Endometrial microvascular endothelial cells (primary cell): ENCODE measurements around the gene PPP1R7. TPM values are rescaled to one million over a fixed set of nuclear protein-coding genes. Genes with fewer than 3 reads are reported as not detected.

Source experiments
- in situ Hi-C: cut with HindIII; loops from 2 replicates; pipeline ENCODE4 v1.10.0; 2017; ENCODE audit warnings: low sequenced_read_pairs, low pct_unique_long_range_greater_than_20kb; ENCODE audit errors: inconsistent ontology term
- total RNA-seq: library from RNA; depleted of rRNA; stranded (reverse); fragments of >200 nt; gene quantifications from one replicate; pipeline ENCODE4 v1.2.3, GENCODE V29; 2015; ENCODE audit errors: inconsistent ontology term

PPP1R7 gene
- total RNA-seq, 1 donor from 2014 or later = 83.4 TPM

DNA sequence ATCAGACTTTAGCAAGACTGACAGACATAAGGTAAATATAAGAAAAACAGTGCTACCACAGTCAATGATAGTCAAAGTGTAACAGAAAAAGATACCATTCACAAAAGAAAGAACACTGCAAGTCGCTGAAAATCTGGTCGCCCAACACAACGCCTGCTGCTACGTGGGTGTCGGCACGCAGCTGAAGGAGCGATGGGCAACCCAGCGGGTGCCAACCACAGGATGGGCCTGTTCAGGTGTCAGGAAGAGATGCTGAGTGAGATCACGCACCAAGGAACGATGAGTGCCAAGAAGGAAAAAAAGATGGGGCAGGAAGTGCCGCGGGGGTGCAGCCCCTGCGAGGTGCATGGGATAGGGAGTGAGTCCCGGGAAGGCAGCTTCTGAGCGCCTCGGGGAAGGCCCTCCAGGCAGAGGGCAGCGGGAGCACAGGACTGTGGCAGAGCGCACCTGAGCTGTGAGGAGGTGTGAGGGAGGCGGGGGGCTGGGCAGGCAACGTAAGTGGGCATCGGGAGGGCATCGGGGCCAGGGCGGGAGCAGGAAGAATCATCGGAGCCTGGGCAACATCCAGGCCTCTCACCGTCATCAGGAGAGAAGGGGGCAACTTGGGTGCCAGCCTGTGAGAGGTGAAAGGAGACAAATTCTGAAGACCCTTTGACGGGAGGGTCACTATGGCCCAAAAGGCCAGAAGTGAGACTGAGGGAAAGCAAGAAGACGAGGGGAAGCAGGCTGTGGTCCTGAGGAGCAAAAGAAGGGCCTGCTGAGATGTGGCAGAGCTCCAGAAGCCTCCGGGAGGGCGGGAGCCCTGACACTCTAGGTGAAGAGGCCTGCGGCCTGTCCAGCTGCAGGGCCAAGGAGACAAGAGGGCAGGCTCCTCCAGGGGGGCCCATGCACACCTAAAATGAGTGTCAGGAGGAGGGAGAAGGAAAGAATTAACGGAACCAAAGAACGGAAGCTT, 33.4 kb upstream of the PPP1R7 start:
- in situ Hi-C loops = no loop called here

DNA sequence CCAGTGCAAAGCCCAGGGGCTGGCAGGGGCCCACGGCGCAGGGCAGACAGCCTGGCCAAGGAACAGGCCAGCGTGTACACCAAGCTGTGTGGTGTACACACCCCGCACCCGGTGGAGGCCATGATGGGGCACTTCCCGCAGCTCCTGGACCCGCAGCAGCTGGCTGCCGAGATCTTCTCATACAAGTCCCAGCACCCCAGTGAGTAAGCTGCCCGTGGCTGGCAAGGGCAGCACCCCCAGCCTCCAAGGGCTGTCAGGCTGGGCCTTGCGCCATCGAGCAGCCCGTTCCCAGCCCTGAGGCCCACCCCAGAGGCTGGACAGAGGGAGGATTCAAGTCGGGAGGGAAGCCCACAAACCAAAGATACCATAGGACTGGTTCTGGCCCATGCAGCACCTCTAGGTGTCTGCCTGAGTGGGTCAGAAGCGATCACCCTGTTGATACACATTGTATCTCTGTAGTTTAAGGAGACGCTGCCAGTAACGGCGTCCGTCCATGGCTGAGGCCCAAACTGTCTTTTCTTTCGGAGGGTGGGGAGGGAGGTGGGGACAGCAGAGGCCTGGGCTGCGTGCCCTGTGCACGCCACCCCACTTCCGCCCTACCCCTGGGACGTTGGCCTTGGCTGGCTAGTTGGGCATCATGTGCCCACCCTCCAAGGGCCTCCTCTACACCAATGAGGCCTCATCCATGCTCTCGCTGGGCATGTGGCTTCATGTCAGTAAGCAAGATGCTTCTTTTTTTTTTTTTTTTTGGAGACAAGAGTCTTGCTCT, 31.3 kb upstream of the PPP1R7 start:
- in situ Hi-C loops = no loop called here

DNA sequence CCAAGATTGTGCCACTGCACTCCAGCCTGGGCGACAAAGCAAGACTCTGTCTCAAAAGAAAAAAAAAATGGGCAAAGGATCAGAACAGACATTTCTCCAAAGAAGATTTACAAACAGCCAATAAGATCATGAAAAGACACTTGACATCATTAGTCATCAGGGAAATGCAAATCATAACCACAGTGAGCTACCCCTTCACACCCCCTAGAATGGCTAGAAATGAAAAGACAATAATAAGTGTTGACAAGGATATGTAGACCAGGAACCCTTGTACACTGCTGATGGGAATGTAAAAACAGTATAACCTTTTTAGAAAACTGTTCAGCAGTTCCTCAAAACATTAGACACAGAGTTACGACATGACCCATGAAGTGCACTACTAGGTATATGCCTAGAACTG, 29.8 kb upstream of the PPP1R7 start:
- in situ Hi-C loops = no loop called here

DNA sequence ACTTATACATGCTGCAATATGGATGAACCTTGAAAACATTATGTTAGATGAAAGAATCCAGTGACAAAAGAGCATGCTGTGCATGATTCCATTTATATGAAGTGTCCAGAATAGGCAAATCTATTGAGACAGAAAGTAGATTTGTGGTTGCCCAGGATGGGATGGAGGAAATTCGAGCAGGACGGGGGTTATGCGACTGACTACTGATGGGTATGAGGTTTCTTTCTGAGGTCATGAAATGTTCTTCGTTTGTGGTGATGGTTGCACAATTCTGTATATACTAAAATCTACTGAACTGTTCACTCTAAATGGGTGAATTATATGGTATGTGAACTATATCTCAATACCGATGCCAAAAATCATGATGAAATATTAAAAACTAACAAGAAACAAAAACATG, 29.3 kb upstream of the PPP1R7 start:
- in situ Hi-C loops = no loop called here

DNA sequence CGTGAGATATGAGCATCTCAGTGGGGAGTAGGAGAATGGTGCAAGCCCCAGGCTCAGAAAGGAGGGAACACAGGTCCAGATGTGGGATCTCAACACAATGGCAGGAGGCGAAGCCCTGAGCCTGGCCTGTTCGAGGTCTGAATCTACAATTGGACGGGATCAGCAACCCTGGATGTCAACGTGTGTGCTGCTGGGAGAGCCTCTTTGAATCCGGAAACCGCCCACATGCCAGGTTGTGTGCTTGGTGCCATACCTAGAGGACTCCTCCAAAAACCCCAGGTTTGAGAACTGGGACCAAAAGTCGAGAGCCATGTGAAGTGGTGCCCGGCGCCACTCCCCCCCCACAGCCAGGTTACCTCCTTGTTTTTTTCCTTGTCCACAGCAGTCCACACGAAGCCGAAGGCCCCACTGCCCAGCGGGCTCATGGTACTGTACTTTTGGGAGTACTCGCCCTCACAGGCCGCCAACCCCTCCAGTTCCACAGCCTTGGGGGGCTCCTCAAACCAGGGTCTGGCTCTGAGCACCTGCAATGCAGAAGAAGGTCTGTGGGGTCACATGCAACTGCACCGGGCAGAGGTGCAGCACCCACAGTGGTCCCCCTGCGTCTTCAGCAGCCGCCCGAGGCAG, 27.8 kb upstream of the PPP1R7 start:
- in situ Hi-C loops = no loop called here

DNA sequence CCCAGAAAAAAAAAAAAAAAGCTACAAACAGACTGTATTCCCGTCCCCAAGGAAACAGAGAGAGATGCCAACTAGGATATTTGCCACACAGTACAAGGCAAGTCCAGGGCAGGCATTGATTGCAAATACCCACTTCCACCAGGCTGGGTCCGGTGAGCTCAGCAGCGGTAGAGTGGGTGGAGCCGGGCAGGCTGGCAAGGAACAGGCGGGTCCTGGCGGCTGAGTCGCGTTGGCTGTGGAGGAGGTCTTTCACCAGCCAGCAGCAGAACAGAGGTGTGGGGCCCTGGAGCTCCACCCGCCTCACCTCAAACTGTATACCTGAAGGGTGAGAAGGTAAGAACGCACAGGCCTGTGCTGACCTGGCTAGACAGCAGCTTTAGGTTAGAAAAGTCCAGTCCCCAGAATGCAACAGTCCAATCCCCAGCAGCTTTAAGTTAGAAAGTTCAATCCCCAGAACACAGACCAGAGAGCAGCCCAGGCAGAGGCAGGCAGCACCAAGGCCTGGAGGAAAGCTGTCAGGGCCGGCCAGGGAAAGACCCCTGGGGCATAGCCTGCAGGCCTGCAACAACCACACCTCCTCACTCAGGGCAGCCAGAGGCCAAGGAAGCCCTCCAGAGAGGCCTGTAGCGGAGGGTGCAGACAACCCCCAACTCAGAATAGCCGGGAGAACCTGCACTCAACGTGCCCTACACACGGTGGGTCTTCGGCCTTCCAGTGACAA, 26.3 kb upstream of the PPP1R7 start:
- in situ Hi-C loops = no loop called here

DNA sequence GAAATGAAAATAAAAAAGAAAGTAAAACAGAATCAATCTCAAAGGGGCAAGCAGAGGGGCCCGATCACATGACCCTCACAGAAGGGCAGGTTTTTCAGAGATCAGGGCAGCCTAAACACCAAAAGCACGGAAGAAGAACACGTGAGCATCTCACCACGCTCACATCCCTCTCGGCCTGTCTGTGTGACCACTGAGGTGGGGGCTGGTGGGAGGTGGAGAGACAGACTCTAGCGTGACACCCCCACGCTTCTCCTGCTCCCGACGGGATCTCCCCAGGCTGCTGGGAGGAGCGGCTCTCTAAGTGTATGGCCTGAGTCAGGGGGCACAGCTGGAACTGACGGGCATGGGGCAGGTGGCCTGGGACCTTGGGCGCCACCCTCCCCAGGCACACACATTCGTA, 24.6 kb upstream of the PPP1R7 start:
- in situ Hi-C loops = no loop called here

DNA sequence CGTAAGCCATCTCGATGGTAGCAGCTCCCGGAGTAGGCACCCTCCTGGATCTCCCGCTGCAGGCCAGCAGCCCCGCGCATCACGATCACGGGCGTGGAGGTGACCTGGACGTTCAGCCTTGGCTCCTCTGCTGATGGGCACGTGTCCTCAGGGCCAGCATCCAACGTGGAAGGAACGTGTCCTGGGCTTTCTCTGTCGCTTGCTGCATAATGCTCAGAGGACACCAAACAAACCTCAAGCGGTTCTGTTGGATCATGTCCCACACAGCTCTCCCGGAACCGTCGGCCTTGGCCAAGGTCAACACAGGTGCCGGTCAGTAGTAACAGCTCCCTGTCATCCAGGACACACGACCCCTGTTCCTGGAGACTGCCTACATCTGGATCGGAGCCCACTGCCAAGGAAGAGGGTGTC, 24.1 kb upstream of the PPP1R7 start:
- in situ Hi-C loops = no loop called here

DNA sequence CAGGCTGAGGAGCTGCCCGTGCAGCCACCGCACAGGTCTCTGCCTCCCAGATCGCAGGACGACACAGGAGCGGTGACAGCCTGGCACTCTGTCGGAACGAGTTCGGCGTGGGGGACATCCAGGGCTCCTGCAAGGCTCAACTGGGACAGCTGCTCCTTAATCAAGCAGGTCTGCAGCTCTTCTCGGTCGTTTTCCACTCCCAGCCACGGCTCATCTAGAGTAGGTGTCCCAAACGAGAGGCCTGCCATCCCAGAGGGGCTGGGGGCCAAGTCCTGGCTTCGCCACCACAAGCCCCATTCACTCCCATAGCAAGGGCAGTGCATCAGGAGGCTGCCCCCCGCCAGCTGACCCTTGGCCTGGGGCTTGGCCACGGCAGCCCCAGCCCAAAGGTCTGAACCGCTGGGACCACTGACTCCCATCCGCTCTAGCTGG, 23.5 kb upstream of the PPP1R7 start:
- in situ Hi-C loops = no loop called here

DNA sequence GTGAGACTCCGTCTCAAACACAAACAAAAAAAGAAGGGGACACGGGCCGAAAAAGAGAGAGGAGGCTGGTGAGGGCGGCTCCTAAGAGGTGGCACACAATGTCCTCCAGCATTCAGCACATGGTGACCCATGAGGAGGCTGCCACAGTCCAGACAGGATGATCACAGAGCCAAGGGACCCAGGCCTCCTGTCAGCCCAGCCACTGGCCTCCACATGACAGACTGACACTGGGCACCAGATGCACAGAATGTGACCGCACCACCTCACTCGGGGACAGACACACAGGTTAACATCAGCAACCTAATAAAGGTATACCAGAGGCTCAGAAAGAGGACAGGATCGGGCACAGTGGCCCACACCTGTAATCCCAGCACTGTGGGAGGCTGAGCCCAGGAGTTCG, 22.0 kb upstream of the PPP1R7 start:
- in situ Hi-C loops = no loop called here

DNA sequence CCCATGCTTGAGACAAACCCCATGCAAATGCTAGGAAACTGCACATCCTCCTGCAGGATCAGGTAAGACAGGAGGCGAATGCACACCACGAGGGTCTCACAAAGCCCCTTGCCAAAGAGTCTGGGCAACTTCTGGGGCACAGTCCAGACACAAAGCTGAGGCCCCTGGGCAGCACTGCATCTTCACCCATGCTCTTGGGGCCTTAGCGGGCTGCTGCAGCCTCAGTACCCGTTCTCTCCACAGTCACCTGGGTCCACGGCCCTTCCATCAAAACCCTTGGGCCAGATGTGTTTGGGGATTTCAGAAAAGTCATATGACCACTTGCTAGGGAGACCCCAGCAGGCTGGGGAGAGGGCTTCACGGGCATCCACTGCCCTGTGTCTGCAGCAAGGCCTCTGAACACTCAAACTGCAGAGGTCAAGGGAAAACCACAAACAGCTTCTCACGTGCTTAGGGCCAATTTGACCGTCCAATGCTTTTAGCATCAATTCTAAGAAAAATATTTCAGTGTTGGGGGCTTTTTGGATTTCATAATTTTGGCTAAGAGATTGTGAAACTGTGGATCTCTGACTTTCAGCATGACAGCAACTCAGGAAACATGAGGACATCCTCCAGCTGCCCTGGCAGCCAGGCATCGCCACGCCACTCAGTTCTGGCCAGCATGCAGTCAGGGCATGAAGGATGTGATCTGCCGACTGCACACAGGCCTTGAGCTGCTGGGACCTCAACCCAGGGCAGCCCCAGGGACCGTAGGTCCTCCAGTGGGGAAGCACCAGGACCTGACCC, 21.0 kb upstream of the PPP1R7 start:
- in situ Hi-C loops = no loop called here

DNA sequence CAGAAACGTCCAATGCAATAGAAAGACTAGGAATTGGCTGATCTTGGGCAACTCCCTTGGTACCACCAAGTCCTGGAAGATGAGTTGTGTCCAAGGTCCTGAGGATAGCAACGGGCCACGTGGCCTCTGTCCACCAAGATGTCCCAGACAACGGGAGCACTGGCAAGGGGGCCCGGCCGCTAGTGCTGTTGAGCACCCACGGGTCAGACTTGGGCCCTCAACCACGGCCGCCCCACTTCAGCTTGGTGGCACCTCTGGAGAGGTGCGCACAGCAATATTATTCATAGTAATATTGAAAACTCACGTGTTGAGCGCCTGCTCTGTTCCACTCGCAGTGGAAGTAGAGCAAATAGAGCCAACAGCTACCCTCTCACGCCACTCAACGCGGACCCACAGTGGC, 20.0 kb upstream of the PPP1R7 start:
- in situ Hi-C loops = no loop called here

DNA sequence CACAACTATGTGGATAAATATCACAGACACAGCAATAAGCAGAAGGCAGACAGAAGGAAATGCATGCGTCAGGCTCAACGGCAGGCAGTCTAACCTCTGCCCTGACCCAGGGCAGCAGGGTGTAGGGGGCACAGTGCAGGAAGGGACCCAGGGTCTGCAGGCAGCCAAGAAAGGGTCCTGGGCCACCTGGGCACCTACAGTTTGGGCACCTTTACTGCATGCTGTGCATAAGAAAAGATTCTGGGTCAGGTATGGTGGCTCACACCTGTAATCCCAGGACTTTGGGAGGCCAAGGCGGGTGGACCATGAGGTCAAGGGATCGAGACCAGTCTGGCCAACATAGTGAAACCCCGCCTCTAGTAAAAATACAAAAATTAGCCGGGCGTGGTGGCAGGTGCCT, 18.7 kb upstream of the PPP1R7 start:
- in situ Hi-C loops = no loop called here

DNA sequence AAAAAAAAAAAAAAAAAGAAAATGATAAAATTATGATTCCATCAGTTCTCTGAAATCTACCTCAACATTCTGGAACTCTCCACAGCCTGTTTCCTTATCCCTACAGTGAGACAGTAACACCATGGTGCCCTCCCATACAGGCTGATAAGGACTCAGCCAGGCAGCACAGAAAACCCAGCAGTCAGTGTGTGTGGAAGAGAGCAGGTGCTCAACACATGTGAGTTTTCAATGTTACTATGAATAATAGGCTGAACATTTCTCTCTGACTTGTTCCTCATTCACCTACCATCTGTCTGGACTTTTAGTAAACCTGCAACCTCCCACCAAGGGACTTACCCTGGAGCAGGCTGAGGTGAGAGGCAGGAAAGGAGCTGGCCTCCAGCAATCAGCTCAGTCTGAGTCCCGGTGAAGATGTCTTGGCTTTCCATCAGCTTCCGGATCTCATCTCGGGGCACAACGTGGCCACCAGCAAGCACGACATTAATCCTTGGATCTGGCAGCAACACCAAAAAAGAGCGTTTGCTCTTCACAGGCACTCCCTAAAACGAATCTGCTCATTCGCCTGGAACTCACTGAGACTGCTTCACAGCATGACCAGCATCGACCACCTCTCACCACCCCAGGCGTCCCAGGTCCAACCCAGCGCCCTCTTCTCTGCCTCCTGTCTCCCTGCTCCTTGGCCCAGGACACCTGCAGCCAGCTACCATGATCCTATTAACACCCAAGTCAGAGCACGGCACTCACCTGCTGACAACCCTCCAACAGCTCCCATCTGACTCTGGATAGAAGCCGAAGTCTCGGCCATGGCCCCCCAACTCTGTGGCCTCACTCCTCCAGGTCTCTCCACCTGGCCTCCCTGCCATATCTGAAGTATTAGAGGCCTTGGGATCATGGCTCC, 17.5 kb upstream of the PPP1R7 start:
- in situ Hi-C loops = no loop called here

DNA sequence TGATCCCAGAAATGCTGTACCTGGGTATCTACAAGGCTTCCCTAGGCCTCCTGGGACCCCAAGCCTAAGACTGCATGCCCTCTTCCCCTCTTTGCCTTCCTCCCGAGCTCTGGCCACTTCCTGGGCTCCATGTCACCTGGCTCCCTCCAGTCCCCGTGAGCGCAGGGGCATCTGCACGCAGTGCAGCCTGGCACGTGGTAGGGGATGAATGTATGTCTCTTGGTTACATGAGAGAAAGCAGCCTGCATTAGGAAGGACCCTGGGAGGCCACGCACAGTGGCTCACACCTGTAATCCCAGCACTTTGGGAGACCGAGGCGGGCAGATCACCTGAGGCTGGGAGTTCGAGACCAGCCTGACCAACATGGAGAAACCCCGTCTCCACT, 16.8 kb upstream of the PPP1R7 start:
- in situ Hi-C loops = no loop called here

DNA sequence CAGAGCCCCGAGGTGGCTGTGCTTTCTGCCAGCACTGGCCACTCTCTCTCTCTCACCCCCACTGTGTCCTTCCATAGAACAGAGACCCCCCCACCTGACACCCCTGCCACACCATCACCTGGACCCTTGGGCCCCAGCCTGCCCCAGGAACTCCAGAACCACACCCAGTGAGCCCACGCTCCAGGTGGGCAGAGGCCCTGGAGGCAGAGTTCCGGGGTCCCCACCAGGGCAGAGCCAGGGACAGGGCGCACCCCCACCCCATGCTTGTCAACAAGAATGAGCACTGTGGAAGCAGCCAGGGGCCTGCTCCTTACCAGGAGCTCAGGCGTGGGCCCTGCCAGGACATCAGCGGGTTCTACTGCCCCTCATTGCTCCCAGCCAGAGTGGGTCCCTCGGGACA, 15.6 kb upstream of the PPP1R7 start:
- in situ Hi-C loops = no loop called here

DNA sequence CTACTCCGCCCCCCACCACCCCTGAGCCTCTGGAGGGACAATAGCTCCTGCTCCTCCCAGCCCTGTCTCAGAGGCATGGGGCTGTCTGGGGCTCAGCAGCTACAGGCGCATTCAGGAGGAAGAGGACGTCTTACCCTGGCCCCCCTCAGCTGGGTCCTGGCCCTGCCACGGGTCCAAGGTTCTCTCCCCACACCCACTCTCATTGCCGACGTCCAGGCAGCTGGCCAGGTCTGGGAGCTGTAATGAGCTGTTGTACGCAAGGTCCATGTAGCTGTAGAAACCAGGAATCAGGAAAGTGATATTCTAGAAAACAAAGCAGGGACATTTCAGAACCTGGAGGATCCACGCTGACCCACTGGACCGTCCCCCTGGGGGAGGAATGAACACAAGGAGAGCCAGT, 14.5 kb upstream of the PPP1R7 start:
- in situ Hi-C loops = no loop called here
